Ishikawa (cell line): ENCODE measurements around the gene SRP9.
A peak's percentile ranks its signal among the peaks of the same experiment; 100 is the strongest.

Experiments used
- CEBPB ChIP-seq: IDR thresholded peaks from 2 replicates; pipeline ENCODE4 v1.6.1; 2012
- CREB1 ChIP-seq: IDR thresholded peaks from 2 replicates; pipeline ENCODE4 v1.6.1; 2012; ENCODE audit warnings: low read depth
- EGR1 ChIP-seq: IDR thresholded peaks from 2 replicates; pipeline ENCODE4 v1.6.1; 2012
- EP300 ChIP-seq: IDR thresholded peaks from 2 replicates; pipeline ENCODE4 v1.6.1; 2012; ENCODE audit warnings: borderline replicate concordance
- FOXM1 ChIP-seq: IDR thresholded peaks from 2 replicates; pipeline ENCODE4 v1.6.1; 2012; ENCODE audit warnings: low read depth, borderline replicate concordance
- NFIC ChIP-seq: IDR thresholded peaks from 2 replicates; pipeline ENCODE4 v1.6.1; 2012
- RAD21 ChIP-seq: IDR thresholded peaks from 2 replicates; pipeline ENCODE4 v1.6.1; 2012; ENCODE audit warnings: low read depth
- TAF1 ChIP-seq: IDR thresholded peaks from 2 replicates; pipeline ENCODE4 v1.6.1; 2012; ENCODE audit warnings: low read depth, mild to moderate bottlenecking
- TCF12 ChIP-seq: IDR thresholded peaks from 2 replicates; pipeline ENCODE4 v1.6.1; 2012; ENCODE audit warnings: low read depth
- TEAD4 ChIP-seq: IDR thresholded peaks from 2 replicates; pipeline ENCODE4 v1.6.1; 2012
- YY1 ChIP-seq: IDR thresholded peaks from 2 replicates; pipeline ENCODE4 v1.6.1; 2012; ENCODE audit warnings: low read depth
- ZBTB7A ChIP-seq: IDR thresholded peaks from 2 replicates; pipeline ENCODE4 v1.6.1; 2012; ENCODE audit warnings: low read depth
- TF ChIP-seq, protein P1 (sequence below): IDR thresholded peaks from 2 replicates; pipeline ENCODE4 v1.6.1; 2012
- TF ChIP-seq, protein P2 (sequence below): IDR thresholded peaks from 2 replicates; pipeline ENCODE4 v1.6.1; 2012
- TF ChIP-seq, protein P3 (sequence below): IDR thresholded peaks from 2 replicates; pipeline ENCODE4 v1.6.1; 2012; ENCODE audit warnings: low read depth, mild to moderate bottlenecking

The SRP9 gene

DNA sequence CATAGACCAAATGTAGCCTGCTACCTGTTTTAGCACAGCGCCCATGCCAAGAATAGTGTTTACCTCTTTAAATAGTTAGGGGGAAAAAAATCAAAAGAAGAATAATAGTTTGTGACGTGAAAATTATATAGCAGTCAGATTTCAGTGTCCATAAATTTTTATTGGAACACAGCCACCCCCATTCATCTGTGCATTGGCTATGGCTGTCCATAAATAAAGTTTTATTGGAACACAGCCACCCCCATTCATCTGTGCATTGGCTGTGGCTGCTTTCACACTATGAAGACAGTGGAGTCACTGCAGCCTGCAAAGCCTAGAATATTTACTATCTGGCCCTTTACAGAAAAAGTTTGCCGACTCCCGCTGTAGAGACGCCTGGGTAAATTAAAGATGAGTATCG, 53.2 kb downstream of the SRP9 start:
- TF ChIP-seq, protein P1, sequence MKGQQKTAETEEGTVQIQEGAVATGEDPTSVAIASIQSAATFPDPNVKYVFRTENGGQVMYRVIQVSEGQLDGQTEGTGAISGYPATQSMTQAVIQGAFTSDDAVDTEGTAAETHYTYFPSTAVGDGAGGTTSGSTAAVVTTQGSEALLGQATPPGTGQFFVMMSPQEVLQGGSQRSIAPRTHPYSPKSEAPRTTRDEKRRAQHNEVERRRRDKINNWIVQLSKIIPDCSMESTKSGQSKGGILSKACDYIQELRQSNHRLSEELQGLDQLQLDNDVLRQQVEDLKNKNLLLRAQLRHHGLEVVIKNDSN = no peak

- TF ChIP-seq, protein P2, sequence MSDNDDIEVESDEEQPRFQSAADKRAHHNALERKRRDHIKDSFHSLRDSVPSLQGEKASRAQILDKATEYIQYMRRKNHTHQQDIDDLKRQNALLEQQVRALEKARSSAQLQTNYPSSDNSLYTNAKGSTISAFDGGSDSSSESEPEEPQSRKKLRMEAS = no peak
- no peak for TF ChIP-seq ZBTB7A
- TF ChIP-seq NFIC = no peak
- no peak for TF ChIP-seq TAF1
- TF ChIP-seq YY1 = no peak
- TF ChIP-seq TEAD4 = no peak
- no peak for TF ChIP-seq TCF12
- TF ChIP-seq EP300 = no peak
- TF ChIP-seq CREB1 = no peak
- no peak for TF ChIP-seq FOXM1
- TF ChIP-seq, protein P1 = no peak
- TF ChIP-seq, protein P3, sequence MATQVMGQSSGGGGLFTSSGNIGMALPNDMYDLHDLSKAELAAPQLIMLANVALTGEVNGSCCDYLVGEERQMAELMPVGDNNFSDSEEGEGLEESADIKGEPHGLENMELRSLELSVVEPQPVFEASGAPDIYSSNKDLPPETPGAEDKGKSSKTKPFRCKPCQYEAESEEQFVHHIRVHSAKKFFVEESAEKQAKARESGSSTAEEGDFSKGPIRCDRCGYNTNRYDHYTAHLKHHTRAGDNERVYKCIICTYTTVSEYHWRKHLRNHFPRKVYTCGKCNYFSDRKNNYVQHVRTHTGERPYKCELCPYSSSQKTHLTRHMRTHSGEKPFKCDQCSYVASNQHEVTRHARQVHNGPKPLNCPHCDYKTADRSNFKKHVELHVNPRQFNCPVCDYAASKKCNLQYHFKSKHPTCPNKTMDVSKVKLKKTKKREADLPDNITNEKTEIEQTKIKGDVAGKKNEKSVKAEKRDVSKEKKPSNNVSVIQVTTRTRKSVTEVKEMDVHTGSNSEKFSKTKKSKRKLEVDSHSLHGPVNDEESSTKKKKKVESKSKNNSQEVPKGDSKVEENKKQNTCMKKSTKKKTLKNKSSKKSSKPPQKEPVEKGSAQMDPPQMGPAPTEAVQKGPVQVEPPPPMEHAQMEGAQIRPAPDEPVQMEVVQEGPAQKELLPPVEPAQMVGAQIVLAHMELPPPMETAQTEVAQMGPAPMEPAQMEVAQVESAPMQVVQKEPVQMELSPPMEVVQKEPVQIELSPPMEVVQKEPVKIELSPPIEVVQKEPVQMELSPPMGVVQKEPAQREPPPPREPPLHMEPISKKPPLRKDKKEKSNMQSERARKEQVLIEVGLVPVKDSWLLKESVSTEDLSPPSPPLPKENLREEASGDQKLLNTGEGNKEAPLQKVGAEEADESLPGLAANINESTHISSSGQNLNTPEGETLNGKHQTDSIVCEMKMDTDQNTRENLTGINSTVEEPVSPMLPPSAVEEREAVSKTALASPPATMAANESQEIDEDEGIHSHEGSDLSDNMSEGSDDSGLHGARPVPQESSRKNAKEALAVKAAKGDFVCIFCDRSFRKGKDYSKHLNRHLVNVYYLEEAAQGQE = no peak
- TF ChIP-seq CEBPB = no peak
- TF ChIP-seq RAD21 = no peak
Observed at GRCh38 chr1:225834417-225835329, 57.0 kb downstream of the SRP9 start.

DNA sequence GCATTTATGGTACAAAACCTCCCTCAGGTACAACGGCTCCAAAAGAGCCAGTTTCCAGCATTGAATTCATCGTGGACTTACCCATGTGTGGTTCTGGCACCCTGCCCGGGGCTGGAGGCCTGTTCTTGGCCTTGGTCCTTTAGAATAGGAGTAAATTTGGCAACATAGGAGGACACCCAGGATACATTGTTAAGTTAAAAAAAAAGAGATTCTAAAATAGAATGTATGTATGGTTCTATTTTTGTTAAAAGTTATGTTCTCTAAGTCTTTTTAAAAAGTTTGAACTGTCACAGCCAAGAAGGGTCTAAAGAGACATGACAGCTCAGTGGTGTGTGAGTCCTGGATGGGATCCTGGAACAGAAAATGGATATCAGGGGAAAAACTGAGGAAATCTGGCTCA, 58.2 kb downstream of the SRP9 start:
- peak; percentile 61 for TF ChIP-seq NFIC
- TF ChIP-seq YY1 = no peak
- TF ChIP-seq ZBTB7A = no peak
- no peak for TF ChIP-seq CREB1

DNA sequence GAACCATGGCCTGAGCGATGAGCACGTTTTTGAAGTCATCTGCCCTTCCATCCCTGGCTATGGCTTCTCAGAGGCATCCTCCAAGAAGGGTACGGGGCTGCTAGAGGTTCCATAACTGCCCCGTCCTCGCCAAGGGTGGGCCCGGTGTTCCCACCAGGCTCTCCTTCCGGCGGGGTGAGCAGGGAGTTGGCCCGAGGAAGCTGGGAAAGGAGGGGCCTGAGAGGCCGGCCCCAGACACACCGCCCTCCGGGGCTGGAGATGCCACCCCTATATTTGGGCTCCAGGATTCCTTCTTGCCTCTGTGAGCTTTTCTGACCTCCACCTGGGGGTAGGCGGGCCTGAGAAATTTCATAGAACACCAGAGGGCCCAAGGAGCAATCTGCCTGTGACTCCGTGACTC, 61.2 kb downstream of the SRP9 start:
- TF ChIP-seq CEBPB (no peak), TAF1 (no peak), TCF12 (no peak), TEAD4 (no peak), EGR1 (no peak), RAD21 (no peak), ZBTB7A (no peak), FOXM1 (no peak), YY1 (no peak), CREB1 (no peak), NFIC (no peak), EP300 (no peak)
- TF ChIP-seq, protein P2 = no peak
- TF ChIP-seq, protein P3 = no peak
- TF ChIP-seq, protein P1 = no peak
